Fibroblast of skin of left quadriceps (primary cell): ENCODE data around the gene GRK2.
"Not testable (repeated sequence)": the region's sequence is repeated elsewhere in the genome, so short reads cannot be mapped to it uniquely, and the experiment has no call there.

Experiments
- DNase-seq, 2 experiments: peaks; one replicate each; pipeline ENCODE4 v3.0.0-alpha.2; 2013; ENCODE audit warnings: low read depth in 2 of 2

Gene GRK2

DNA sequence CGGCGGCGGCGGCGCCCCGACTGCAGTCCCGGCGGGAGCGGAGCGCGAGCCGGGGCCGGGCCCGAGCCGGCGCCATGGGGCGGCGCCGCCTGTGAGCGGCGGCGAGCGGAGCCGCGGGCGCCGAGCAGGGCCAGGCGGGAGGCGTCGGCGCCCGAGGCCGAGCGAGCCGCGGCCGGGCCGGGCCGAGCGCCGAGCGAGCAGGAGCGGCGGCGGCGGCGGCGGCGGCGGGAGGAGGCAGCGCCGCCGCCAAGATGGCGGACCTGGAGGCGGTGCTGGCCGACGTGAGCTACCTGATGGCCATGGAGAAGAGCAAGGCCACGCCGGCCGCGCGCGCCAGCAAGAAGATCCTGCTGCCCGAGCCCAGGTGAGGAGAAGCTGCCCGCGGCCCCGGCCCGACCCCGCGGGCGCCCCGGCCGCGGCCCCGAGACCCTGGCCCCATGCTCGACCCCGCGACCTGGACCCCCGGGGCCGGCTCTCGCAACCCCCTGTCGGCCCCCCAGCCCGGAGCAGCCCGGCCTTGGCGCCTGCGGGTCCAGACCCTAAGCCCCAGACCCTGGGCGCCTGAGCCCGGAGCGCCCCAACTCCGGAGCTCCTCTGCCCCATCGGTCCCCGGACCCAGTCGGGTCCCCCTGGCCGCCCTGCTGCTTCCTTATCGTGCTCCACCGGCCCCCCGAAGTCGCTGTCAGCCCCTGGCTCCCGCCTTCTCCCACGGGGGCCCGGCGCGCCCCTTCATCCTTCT is at the start of gene GRK2:
GRK2 (plus strand) TSS at position 25 of the 739 bp plus-strand sequence; CDS start at position 252, 227 bp downstream.
- DNase-seq: no peak

DNA sequence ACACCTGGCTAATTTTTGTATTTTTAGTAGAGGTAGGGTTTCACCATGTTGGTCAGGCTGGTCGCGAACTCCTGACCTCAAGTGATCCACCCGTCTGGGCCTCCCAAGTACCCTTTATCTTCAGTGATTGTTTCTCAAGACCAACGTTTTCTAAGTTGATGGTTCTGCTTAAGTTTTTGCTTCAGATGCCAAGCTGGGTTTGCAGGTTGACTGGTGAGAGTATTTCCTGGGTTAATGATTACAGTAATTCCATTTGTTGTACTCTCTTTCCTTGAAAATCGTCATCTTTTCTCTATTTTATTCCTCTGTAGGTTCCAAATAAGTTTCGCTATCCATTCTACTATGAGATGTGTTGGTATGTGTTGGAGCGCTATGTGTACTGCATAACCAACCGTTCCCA is 38.5 kb upstream of the GRK2 start:
- DNase-seq: no peak

DNA sequence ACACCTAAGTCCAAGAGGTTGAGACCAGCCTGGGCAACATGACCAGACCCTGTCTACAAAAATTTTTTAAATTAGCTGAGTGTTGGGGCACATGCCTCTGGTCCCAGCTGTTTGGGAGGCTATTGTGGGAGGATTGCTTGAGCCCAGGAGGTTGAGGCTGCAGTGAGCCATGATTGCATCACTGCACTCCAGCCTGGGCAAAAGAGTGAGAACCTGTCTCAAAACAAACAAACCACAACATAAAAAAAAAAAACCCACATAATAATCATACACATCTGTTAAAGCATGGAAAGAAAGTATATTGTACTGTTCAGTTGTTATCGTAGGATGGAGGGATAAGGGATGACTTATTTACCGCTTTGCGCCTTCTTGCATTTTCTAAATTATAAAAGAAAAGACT is 35.9 kb upstream of the GRK2 start:
- DNase-seq: no peak

DNA sequence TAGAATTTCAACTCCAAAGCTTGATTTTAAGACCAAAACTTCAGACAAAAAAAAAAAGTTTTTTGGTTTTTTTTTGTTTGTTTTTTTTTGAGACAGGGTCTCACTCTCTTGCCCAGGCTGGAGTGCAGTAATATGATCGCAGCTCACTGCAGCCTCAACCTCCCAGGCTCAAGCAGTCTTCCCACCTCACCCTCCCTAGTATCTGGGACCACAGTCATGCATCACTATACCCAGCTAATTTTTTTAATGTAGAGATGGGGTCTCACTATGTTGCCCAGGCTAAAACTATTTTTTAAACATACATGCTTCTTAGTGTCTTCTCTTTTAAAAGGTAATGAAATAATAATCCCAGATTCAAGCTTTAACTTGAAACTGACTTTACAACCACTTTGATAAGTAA is 35.4 kb upstream of the GRK2 start:
- DNase-seq: no peak

DNA sequence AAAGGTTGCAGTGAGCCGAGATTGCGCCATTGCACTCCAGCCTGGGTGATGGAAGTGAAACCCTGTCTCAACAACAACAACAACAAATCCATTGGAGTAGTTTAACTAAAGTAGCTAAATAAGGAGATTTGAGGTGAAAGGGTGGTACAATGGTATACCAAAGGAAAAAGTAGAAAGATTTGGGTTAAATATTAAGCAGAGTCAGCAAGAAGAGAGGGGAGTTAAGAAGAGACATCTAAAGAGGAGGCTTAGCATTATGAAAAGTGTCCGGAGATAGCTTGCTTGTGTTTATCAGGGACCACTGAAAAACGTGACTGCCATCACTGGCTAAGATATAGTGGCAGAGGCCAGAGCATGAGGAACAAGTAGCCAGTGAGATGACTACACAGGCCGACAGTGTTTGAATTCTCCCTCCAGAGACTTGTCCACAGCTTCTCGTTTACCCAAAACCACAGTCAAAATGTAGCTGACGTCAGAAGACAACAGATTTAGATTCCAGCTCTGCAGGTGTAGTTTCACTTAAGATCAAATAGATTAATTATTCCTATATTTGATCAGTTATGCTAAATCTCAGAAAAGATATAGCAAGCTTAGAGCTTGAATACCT is 32.6 kb upstream of the GRK2 start:
- no peak for DNase-seq

DNA sequence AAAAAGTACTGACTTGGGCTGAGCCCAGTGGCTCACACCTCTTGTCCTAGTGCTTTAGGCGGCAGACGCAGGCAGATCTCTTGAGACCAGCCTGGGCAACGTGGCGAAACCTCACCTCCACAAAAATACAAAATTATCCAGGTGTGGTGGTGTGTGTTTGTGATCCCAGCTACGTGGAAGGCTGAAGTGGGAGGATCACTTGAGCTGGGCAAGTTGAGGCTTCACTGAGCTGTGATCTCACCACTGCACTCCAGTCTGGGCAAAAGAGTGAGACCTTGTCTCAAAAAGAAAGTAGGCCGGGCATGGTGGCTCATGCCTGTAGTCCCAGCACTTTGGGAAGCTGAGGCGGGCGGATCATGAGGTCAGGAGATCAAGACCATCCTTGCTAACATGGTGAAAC is 31.7 kb upstream of the GRK2 start:
- not testable (repeated sequence) for DNase-seq

DNA sequence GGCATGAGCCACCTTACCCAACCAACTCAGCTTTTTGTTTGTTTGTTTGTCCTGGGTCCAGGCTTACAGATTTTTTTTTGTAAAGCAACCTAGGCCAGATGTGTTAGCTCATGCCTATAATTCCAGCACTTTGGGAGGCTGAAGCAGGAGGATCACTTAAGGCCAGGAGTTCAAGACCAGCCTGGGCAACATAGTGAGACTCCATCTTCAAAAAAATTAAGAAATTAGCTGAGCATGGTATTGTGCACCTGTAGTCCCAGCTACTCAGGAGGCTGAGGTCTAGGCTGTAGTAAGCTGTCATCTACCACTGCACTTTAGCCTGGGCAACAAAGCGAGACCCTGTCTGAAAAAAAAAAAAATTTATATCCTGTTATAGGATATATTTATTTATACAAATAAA is 28.7 kb upstream of the GRK2 start:
- no peak for DNase-seq

DNA sequence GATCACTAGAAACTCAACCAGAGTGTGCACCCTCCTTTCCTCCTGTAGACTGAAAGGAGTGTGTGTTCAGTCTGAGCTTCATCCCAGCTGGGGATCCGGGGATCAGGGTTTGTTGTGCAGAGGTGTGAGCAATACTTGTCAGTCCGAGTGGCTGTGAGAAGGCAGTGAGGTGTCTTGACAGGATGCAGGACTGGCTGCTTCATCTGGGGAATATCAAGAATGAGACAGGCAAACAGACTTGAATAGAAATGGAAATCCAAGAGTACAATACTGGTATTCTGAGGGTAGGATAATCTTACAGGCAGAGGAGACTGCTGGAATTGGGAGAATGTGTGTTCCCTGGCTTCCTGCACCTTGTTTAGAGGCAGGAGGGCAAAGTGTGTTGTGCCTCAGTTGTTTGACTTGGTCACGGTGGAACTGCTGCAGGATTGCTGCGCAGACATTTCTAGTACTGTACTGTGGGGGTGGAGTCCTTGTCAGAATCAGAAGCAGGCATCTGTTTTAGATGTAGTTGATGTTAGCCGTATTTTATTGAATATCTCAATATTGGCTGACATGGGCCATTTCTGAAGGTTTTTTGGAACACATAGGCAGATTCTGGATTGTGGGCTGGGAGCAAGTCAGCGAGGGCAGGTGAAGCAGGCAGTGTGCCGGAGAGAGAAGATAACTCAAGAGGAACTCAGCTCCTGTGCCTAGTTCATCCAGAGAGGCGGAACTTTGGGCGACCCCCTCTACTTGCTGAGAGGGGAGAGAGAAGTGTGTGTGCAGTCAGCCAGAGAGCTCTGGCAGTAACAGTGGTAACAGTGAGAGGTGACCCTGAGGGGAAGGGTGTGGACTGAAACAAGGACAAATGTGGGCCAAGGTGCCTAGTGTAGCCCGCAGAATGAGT is 27.1 kb upstream of the GRK2 start:
- no peak for DNase-seq

DNA sequence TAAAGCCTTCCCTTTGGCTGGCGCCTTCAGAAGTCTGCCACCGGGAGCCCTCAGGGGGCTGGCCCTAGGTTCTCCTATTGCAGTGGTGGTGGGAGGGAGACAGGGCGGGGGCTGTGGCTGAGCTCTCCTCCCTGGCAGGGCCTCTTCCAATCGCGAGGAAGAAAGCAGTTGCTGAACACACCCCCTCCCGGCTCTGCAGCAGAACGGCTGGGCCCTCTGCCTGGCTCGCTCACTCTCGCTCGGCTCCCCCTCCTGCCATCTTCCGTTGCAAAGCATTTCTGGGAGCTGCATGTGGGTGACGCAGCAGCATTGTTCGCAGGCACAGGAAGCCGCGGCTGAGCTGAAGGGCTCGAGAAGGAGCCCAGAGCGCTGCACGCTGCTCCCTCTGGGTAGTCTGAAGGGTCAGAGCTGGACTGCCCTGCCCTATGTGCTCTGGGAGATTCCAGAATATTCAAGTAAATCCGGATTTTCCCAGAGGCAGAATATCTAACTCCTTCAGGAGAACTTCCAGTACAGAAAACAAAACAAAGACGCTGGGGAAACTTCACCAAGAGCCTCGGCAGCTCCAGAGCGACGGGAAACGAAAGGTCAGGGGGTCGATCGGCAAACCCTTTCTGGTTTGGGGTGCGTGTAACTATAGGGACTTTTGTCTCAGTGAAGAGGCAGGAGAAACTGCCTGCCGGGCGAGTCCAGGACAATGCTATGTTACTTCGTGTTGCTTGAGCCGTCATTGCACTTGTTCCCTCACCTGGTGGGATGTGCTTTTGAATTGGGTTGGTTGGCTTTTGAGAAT is 26.3 kb upstream of the GRK2 start:
- peak; percentile 94 for DNase-seq

DNA sequence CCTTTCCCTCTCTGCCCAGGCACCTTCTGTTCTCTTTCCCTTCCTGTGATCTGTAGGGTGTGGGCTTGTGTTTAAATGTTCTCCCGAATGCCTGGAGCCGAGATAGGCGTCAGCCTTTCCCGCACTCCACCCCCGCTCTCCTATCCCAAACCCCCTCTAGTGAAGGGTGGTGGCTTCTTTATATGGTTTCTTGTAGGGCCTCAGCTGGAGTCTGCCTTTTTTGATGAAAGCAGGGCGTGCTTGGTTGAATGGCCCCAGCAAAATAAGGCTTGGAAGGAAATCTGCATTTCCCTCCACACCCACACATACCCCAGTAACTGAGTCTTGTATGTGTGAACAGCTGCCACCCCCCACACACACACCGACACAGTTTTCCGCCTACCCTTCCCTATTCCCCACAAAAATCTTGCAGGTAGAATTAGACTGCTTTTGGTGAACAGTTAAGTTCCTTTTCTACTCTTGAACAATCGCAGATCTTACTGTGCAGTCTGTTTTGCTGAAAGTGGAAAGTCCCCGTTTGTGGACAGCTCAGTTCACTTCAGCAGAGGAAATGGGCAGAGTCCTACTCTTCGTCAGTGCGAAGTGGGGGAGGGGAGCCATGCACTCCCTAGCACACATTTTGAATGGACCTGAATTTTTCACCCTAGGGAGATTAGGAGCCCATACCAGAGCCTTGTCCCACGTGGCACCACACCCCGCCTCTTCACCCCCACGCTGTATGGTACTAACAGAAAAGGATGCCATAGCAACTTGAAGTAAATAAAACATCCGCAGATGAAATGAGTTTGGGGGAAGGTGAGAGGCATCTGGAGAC is 25.5 kb upstream of the GRK2 start:
- DNase-seq: peak; percentile 35

DNA sequence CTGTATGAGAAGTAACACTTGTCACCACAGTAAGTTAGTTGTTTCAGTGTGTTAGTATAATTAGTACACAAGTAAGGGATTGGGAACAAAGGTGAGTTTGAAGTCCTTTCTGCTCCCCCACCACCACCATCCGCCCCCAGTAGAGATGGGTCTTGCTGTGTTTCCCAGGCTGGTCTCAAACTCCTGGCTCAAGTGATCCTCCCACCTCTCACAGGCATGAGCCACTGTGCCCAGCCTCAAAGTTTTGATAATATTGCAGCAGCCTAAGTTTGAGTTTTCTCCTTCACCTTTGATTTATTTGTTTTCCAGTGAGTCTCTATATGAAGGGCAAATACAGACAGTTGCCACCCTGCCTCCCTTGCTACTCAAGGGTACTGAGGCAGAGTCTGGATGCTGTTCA is 23.7 kb upstream of the GRK2 start:
- no peak for DNase-seq

DNA sequence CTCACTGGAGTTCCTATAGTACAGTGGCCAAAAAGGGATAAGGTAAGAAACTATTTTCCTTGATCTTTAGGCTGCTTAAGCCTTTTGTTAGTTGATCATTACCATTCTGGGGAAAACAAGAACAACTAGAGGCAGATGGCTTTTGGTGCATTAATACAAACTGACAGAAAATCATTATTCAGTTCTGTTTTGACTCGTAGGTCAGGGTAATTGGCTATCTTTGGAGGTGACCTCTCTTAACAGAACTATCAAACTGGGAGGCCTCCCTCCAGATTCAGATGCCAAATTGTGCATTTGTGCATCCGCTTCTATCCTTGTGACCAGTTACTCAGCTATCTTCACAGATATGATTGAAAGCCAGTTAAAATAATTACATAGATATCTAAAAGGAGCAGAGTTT is 23.2 kb upstream of the GRK2 start:
- DNase-seq: no peak

DNA sequence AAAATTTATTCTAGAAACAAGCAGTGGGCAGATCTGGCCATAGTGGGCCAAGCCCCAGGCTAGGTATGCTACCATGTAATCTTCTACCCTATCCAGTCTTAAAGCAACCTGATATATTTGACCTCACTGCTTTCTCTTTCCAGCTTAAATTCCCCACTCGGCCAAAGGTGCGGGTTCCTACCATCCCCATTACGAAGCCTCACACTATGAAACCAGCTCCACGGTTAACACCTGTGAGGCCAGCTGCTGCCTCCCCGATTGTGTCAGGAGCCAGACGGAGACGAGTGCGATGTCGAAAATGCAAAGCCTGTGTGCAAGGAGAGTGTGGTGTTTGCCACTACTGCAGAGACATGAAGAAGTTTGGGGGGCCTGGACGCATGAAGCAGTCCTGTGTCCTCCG is 21.2 kb upstream of the GRK2 start:
- no peak for DNase-seq

DNA sequence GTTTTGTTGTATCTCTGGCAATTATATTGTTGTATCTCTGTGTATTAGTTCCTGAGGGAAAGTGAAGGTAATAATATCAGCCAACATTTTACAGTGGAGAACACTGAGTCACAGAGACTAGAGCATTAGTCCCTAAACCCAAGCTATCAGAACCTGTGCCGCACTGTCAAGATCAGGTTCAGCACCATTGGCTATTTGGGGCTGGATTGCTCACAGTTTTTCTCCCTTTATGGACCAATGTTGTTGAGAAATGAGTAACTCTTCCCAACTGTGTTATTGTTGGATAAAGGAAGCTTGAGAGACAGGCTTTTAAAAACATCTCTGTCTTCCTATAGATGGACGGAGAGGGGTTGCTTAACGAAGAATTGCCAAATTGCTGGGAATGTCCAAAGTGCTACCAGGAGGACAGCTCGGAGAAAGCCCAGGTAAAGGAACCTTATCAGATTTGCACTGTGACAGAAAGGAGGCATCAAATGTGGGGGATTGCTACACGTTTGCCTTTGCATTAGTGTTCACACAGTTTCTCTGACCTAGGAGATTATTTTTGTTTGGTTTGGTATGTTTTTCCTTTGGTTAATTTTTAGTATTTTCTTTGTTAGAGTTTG is 18.2 kb upstream of the GRK2 start:
- DNase-seq: no peak

DNA sequence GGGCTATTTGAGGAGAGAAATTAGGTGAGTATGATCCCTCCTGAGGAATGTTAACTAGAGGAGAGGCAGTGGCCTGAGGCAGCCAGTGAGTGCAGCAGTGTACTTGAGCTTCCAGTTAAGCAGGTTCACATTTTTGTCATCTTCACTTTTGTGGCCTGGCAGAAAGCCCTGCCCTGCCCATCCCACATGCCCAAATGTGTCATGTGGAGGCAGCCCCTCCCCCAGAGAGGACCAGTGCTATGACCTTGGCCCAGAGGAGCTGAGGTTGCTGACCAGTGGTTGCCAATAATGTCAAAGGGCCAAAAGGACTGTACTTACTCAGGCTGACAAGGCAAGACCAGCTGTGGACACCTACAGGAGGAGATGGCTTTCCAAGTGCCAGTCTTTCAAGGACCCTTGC is 17.6 kb upstream of the GRK2 start:
- no peak for DNase-seq

DNA sequence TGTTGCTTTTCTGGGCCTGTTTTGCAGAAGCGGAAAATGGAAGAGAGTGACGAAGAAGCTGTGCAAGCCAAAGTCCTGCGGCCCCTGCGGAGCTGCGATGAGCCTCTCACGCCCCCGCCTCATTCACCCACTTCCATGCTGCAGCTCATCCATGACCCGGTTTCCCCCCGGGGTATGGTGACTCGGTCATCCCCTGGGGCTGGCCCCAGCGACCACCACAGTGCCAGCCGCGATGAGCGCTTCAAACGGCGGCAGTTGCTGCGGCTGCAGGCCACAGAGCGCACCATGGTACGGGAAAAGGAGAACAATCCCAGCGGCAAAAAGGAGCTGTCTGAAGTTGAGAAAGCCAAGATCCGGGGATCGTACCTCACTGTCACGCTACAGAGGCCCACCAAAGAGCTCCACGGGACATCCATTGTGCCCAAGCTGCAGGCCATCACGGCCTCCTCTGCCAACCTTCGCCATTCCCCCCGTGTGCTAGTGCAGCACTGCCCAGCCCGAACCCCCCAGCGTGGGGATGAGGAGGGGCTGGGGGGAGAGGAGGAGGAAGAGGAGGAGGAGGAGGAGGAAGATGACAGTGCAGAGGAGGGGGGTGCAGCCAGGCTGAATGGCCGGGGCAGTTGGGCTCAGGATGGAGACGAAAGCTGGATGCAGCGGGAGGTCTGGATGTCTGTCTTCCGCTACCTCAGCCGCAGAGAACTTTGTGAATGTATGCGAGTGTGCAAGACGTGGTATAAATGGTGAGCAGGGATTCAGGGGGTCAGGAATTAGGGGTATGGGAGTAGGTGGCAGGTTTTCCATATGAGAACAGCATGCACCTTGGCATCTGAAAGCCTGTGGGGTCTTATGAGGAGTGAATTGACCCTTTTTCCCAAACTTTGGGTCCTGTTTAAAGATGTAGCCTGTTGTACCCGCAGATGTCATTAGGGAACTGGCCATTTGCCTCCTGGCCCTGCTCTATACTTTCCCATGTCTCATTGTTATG is 15.9 kb upstream of the GRK2 start:
- DNase-seq: no peak

DNA sequence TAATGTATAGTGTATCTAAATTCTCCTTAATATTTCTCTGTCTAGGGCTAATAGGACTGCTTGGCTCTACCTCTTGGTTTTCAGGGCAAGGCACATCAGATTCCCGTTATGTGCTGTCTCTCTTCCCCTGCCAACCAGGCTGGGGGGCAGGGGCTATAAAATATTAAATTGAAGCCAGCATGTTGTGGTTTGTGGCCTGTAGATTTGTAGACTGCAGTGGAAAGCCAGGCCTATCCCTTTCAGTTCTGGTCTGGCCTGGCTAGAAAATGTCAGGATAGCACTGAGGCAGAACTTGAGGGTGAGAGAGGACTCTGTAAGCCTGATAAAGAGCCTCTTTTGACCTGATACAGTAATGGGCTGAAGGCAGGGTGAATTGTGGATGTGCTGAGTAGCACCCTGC is 14.4 kb upstream of the GRK2 start:
- DNase-seq: no peak

DNA sequence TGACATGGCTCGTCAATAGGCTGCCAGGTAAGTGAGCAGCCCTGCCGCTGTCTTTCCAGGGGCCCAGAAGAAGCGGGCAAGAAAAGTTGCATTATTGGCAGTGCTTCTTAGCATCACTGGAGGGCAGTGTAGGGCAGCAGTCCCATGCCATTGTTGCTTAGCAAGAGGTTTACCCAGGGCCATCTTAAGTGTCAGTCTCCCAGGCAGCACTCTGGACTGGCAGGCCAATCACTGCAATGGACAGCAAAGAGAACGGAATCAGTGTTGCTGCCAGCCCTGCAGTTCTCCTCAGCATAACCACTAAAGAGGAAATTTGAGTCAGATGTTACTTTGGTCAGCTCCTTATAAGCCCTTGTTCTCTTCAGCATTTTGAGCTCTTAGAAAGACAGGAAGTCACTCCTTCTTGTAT is 13.4 kb upstream of the GRK2 start:
- DNase-seq: no peak

DNA sequence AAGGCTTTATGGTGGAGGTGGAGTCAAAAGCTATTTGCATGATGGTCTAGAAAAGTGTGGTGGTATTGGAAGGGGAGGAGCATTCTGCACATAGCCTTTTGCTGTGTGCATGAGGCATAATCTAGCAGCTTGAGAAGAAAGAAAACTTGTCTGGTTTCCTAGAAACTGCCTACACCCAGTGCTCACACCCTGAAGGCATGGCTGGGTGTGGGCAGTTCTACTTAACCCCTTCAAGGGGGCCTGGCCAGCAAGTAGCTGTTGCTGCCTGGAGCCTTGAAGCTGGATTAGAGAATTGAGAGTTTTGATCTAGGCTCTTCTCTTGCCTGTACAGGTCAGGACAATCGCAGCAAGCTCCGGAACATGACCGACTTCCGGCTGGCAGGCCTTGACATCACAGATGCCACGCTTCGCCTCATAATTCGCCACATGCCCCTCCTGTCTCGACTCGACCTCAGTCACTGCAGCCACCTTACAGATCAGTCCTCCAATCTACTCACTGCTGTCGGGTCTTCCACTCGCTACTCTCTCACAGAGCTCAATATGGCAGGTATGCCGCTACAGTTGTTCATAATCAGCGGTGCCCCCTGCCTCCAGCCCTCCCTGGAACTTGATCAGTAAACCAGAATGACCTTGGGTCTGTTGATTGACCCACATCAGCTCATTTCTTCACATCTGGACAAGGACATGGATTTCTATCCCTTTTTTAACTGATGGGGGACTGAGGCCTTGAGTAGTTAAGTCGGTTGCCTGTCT is 12.2 kb upstream of the GRK2 start:
- DNase-seq: no peak
